HG03045 (cell line): ENCODE data around the gene PFAS.

Experiments
- ATAC-seq: cut with Tn5 transposase; IDR thresholded peaks from one replicate; pipeline ENCODE4 v1.9.1; 2021; ENCODE audit warnings: mild to moderate bottlenecking, moderate library complexity; ENCODE audit not compliant: unreplicated experiment

Gene PFAS

GRCh38 chr17:8294814-8295316 is 45.8 kb downstream of the PFAS start:
- no peak for ATAC-seq

DNA sequence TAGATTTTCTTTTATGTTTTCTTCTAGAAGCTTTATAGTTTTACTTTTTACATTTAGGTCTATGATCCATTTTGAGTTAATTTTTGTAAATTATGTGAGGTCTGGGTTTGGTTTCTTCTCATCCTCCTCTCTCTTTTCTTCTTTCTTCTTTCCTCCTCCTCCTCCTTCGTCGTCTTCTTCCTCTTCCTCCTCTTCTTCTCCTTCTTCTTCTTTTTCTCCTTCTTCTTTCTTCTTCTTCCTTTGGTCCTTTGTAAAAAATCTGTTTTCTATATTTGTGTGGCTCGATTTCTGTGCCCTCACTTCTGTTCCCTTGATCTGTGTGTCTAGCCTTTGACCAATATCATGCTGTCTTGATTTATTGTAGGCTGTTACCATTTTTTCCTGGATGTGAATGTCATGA is 51.1 kb downstream of the PFAS start:
- ATAC-seq = no peak

DNA sequence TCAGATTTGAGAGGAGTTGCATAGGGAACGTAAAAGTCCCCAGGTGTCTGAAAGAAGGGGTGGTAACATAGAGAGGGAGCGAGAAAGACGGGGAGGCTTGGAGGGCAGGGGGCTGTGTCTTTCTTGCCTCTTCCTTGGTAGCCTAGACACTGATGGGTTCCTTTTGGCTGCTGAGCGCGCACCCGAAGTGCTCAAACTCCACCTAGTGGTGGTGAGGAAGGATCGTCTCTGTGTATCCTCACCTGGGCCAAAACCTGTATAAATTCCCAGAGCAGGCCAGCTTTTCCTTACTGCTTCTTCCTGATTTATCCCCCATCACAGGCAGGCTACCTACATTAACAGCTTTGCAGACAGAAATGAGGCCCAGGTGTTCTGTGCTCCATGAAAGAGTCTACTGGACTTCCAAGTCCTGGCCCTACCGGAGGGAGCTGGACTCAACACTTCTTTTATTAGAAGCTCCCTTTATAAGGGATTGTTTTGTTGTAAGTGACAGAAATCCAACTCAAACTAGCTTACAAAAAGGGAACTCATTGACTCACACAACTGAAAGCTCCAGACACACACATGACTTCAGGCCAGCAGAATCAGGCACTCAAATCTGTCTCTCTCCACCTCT is 51.6 kb downstream of the PFAS start:
- no peak for ATAC-seq

DNA sequence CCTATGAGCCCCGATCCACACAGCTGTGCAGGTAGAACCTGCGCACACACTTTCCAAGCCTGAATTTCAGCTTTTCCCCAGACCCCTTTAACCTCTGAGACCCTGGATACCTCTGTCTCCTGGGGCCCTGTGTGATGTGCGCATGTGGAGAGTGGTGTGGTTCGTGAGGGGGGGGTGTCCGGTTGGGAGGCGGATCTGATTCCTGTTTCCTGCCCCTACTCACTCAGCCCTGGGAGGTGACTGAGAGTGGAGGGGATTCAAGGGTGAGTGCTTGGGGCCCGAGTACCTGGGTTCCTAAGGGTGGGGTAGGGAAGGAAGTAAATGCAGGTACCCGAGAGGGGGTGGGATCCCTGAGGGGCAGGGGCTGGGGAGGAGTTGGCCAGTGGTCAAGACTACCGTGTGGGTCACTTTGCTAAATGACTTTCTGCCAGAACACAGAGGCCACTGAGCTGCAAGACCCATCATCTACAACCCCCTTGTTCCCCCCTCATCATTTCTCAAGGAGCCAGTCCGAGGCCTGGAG is 61.6 kb downstream of the PFAS start:
- no peak for ATAC-seq

DNA sequence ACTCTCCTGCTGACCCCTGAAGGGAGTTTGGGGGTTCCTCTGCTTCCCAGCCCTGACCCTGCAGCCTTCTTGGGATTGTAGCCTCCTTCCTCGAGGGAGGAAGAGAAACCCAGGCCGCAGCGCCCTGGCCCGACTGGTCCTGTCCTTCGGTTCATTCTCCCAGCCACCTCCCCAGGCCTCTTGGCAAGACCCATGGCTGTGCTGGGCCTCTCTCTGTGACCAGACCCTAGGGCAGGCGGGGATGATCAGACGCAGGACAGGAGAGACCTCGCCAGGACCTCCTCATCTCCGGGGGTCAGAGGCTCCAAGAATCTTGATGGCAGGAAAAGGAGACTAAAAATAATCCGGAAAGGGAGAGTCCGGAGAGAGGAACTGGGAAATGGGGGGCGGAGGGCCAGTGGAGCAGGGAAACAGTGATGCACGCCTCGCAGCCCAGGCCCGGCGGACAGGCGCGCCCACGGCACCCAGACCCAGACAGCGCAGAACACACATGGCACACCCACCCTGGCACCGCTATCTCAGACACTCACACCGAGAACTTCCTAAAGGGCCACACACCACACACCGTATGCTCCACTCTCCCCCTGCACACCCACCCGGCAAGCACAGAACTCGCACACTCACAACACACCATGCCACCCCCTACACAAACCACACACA is 62.2 kb downstream of the PFAS start:
- no peak for ATAC-seq

GRCh38 chr17:8312251-8312650 is 63.2 kb downstream of the PFAS start:
- no peak for ATAC-seq

DNA sequence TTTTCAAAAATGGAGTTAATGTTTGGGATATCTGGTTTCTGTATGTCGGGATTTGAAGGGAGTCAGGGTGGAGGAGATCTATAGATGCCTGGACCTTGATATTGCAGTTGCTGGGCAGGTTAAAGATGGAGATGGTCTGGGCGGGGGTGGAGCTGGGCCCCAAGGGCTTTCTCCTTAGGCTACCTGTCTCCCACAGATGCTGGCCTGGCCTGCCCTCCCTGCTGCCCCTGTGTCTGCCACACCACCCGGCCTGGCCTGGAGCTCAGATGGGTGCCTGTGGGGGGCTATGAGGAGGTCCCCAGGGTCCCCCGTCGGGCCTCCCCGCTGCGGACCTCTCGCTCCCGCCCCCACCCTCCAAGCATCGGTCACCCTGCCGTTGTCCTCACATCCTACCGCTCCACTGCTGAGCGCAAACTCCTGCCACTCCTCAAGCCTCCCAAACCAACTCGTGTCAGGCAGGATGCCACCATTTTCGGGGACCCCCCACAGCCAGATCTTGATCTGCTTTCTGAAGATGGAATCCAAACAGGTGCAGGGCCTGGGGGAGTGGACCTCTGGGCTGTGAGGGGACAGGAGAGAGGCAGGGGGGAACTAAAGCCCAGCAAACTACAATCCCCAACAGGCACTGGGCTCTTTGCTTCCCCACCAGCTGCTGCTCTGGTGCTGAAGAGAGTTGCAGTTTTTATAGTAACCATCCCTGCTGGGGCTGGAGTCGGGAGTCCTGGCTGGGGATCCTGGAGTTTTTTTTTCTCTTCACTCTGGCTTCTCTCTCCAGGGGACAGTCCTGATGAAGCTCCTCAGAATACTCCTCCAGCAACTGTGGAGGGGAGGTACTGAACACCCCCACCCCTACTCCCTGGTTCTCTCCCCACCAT is 63.9 kb downstream of the PFAS start:
- ATAC-seq = no peak

- ATAC-seq = no peak
Measured at GRCh38 chr17:8314797-8315763, 66.0 kb downstream of the PFAS start.

- ATAC-seq = no peak
Measured at GRCh38 chr17:8315764-8316217, 66.7 kb downstream of the PFAS start.

GRCh38 chr17:8318010-8318935 is 69.2 kb downstream of the PFAS start:
- no peak for ATAC-seq
